HEK293 (cell line): Measurements from ENCODE around the gene SMS.

ENCODE experiments used
- CTCF ChIA-PET: fragments of 350-600 bp; formaldehyde crosslinking; extraction: SDS; loops from one replicate; lab custom pipeline; 2021; ENCODE audit warnings: antibody characterized with exemption; lab: Yijun Ruan, JAX
- POLR2A ChIA-PET: fragments of 300-600 bp; formaldehyde crosslinking; extraction: SDS; loops from one replicate; lab custom pipeline; 2020; ENCODE audit warnings: antibody characterized with exemption, inconsistent platforms; lab: Yijun Ruan, JAX
- H3K27ac ChIP-seq: fragments of 200-500 bp; sonication (Bioruptor generic); 2 replicates; pipeline ENCODE4 v1.5.1; 2014; ENCODE audit warnings: low read depth, low read length, control low read depth, inconsistent platforms; ENCODE audit errors: extremely low read depth
- H3K36me3 ChIP-seq, 2 experiments: fragments of 200-500 bp in 1 of 2; sonication (Bioruptor generic) in 1 of 2; 1 replicate in 1 of 2; 2 replicates in 1 of 2; pipeline ENCODE4 v1.5.1; 2014 to 2017; ENCODE audit warnings: inconsistent platforms in 2 of 2, low read length in 2 of 2; ENCODE audit not compliant: control insufficient read depth in 2 of 2, insufficient read depth in 1 of 2
- H3K4me1 ChIP-seq: fragments of 200-500 bp; sonication (Bioruptor generic); 2 replicates; pipeline ENCODE4 v1.5.1; 2014; ENCODE audit warnings: mild to moderate bottlenecking, low read length, inconsistent platforms; ENCODE audit not compliant: control insufficient read depth, insufficient read depth
- H3K4me3 ChIP-seq: 2 replicates; pipeline ENCODE4 v1.5.1; 2011; ENCODE audit warnings: low read depth, mild to moderate bottlenecking, control low read depth, low read length, moderate library complexity
- H3K9me3 ChIP-seq: fragments of 200-500 bp; sonication (Bioruptor generic); 2 replicates; pipeline ENCODE4 v1.5.1; 2014; ENCODE audit warnings: low read depth, low read length, inconsistent platforms; ENCODE audit not compliant: control insufficient read depth, insufficient read depth
- GLIS1 ChIP-seq: fragments of 450-650 bp; formaldehyde crosslinking; IDR thresholded peaks from 2 replicates; pipeline ENCODE4 v1.5.1; 2016; ENCODE audit warnings: missing biosample characterization, missing genetic modification characterization
- IKZF3 ChIP-seq: fragments of 450-650 bp; IDR thresholded peaks from 2 replicates; pipeline ENCODE4 v1.5.0; 2018; ENCODE audit warnings: missing biosample characterization, mild to moderate bottlenecking, missing genetic modification characterization, moderate library complexity
- OSR2 ChIP-seq: fragments of 450-650 bp; formaldehyde crosslinking; IDR thresholded peaks from 2 replicates; pipeline ENCODE4 v1.5.1; 2016; ENCODE audit warnings: missing biosample characterization, missing genetic modification characterization
- SCRT1 ChIP-seq: fragments of 450-650 bp; formaldehyde crosslinking; IDR thresholded peaks from 2 replicates; pipeline ENCODE4 v1.5.1; 2016; ENCODE audit warnings: missing biosample characterization, missing genetic modification characterization, borderline replicate concordance
- TCF7L2 ChIP-seq: IDR thresholded peaks from 2 replicates; pipeline ENCODE4 v1.6.1; 2011; ENCODE audit warnings: low read depth, mild to moderate bottlenecking, inconsistent platforms, low read length, moderate library complexity, borderline replicate concordance
- ZBTB20 ChIP-seq: fragments of 450-650 bp; formaldehyde crosslinking; IDR thresholded peaks from 2 replicates; pipeline ENCODE4 v1.5.1; 2016; ENCODE audit warnings: missing biosample characterization, missing genetic modification characterization
- ZBTB7A ChIP-seq: fragments of 450-650 bp; formaldehyde crosslinking; IDR thresholded peaks from 2 replicates; pipeline ENCODE4 v1.5.1; 2016; ENCODE audit warnings: low read depth, missing biosample characterization, missing genetic modification characterization
- ZNF133 ChIP-seq: fragments of 450-650 bp; formaldehyde crosslinking; IDR thresholded peaks from 2 replicates; pipeline ENCODE4 v1.5.1; 2016; ENCODE audit warnings: missing biosample characterization, missing genetic modification characterization
- ZNF184 ChIP-seq: fragments of 450-650 bp; IDR thresholded peaks from 2 replicates; pipeline ENCODE4 v1.5.1; 2018; ENCODE audit warnings: missing biosample characterization, mild to moderate bottlenecking, missing genetic modification characterization
- ZNF2 ChIP-seq: fragments of 450-650 bp; formaldehyde crosslinking; IDR thresholded peaks from 2 replicates; pipeline ENCODE4 v1.5.1; 2016; ENCODE audit warnings: missing biosample characterization, missing genetic modification characterization
- ZNF223 ChIP-seq: fragments of 450-650 bp; formaldehyde crosslinking; IDR thresholded peaks from 2 replicates; pipeline ENCODE4 v1.5.1; 2016; ENCODE audit warnings: missing biosample characterization, missing genetic modification characterization
- ZNF292 ChIP-seq: fragments of 450-650 bp; formaldehyde crosslinking; IDR thresholded peaks from 2 replicates; pipeline ENCODE4 v1.5.1; 2016; ENCODE audit warnings: low read depth, missing biosample characterization, missing genetic modification characterization, borderline replicate concordance
- ZNF366 ChIP-seq: fragments of 450-650 bp; formaldehyde crosslinking; conservative IDR thresholded peaks from 2 replicates; pipeline ENCODE4 v1.5.1; 2016; ENCODE audit warnings: missing biosample characterization, missing genetic modification characterization
- ZNF558 ChIP-seq: fragments of 450-650 bp; formaldehyde crosslinking; IDR thresholded peaks from 2 replicates; pipeline ENCODE4 v1.5.1; 2016; ENCODE audit warnings: missing biosample characterization, missing genetic modification characterization
- ZNF629 ChIP-seq: fragments of 450-650 bp; formaldehyde crosslinking; IDR thresholded peaks from 2 replicates; pipeline ENCODE4 v1.5.1; 2017; ENCODE audit warnings: missing biosample characterization, missing genetic modification characterization
- ZNF747 ChIP-seq: fragments of 450-650 bp; formaldehyde crosslinking; IDR thresholded peaks from 2 replicates; pipeline ENCODE4 v1.5.1; 2016; ENCODE audit warnings: missing biosample characterization, missing genetic modification characterization
- ZNF843 ChIP-seq: fragments of 450-650 bp; formaldehyde crosslinking; IDR thresholded peaks from 2 replicates; pipeline ENCODE4 v1.5.1; 2016; ENCODE audit warnings: missing biosample characterization, missing genetic modification characterization
- TF ChIP-seq, protein P1 (sequence below): fragments of 450-650 bp; formaldehyde crosslinking; IDR thresholded peaks from 2 replicates; pipeline ENCODE4 v1.5.1; 2017; ENCODE audit warnings: missing biosample characterization, missing genetic modification characterization
- TF ChIP-seq, protein P2 (sequence below): fragments of 450-650 bp; formaldehyde crosslinking; IDR thresholded peaks from 2 replicates; pipeline ENCODE4 v1.5.1; 2016; ENCODE audit warnings: missing biosample characterization, missing genetic modification characterization
- TF ChIP-seq, protein P3 (sequence below): fragments of 450-650 bp; formaldehyde crosslinking; conservative IDR thresholded peaks from 2 replicates; pipeline ENCODE4 v1.5.1; 2016; ENCODE audit warnings: low read depth, missing biosample characterization, missing genetic modification characterization
- TF ChIP-seq, protein P4 (sequence below): fragments of 450-650 bp; formaldehyde crosslinking; IDR thresholded peaks from 2 replicates; pipeline ENCODE4 v1.5.1; 2016; ENCODE audit warnings: missing biosample characterization, missing genetic modification characterization

The SMS gene

DNA sequence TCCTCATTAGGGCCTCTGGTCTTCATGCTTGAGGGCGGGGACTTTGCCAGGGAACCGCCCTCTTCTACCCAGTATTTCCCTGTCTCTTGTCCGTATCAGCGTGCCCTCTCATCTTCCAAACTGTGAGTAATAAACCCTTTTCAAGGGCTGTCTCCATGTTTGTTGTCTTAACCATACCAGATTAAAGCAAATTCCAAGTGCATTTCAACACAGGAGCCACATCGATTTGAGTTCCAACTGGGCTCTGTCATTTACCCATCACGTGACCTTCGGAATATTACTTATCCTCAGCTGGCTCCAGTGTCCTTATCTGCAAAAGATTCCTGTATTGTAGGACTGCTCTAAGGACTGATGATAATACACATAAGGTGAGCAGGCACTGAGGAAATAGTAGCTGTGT lies 85.2 kb downstream of the SMS start:
- Histone ChIP-seq H3K36me3 (no peaks in the 10 kb centered on the region), H3K27ac (no peak overlapping the region), H3K4me1 (no peaks in the 10 kb centered on the region), H3K4me3 (no peak overlapping the region), H3K9me3 (no peaks in the 10 kb centered on the region)
- CTCF ChIA-PET, result no interaction called here
- TF ChIP-seq ZNF223 (no peak), ZNF558 (no peak), TCF7L2 (peak; percentile 28; the same call in 1 of the 2 replicates), ZBTB20 (tag by site-specific recombination) (no peak)
- TF ChIP-seq, protein P1, sequence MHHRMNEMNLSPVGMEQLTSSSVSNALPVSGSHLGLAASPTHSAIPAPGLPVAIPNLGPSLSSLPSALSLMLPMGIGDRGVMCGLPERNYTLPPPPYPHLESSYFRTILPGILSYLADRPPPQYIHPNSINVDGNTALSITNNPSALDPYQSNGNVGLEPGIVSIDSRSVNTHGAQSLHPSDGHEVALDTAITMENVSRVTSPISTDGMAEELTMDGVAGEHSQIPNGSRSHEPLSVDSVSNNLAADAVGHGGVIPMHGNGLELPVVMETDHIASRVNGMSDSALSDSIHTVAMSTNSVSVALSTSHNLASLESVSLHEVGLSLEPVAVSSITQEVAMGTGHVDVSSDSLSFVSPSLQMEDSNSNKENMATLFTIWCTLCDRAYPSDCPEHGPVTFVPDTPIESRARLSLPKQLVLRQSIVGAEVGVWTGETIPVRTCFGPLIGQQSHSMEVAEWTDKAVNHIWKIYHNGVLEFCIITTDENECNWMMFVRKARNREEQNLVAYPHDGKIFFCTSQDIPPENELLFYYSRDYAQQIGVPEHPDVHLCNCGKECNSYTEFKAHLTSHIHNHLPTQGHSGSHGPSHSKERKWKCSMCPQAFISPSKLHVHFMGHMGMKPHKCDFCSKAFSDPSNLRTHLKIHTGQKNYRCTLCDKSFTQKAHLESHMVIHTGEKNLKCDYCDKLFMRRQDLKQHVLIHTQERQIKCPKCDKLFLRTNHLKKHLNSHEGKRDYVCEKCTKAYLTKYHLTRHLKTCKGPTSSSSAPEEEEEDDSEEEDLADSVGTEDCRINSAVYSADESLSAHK, result no peak
- TF ChIP-seq, all 188 proteins: peak for 1
- POLR2A ChIA-PET, result no interaction called here

DNA sequence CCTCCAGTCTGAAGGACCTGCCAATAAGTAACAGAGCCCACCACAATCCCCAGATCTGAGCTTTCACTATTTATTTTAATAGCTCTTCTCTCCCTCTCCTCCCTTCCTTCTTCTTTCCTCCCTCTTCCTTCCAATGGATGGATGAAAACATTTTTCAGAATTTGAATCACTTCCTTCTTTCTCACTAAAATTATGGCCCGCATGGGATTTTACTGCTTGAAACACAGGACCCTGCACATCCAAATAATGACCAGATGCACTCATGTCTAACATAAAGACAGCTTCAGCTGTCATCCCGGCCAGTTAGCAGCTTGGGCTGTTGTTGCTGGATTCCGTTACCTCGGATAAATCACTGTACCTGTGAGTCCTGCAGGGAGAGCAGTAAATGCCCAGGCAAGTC lies 86.2 kb downstream of the SMS start:
- Histone ChIP-seq H3K27ac (no peak overlapping the region), H3K4me3 (no peak overlapping the region), H3K36me3 (no peaks in the 10 kb centered on the region), H3K9me3 (no peaks in the 10 kb centered on the region), H3K4me1 (no peaks in the 10 kb centered on the region)
- ChIA-PET CTCF (no interaction called here), POLR2A (no interaction called here)
- TF ChIP-seq GLIS1 (tag by site-specific recombination) (no peak), ZBTB7A (tag by site-specific recombination) (no peak), ZNF366 (tag by site-specific recombination) (no peak), ZNF292 (no peak), ZNF747 (no peak), SCRT1 (tag by site-specific recombination) (no peak), ZNF133 (tag by site-specific recombination) (no peak), ZNF2 (tag by site-specific recombination) (no peak), IKZF3 (tag by site-specific recombination) (no peak), ZNF629 (tag by site-specific recombination) (no peak), ZNF184 (tag by site-specific recombination) (no peak), OSR2 (tag by site-specific recombination) (no peak), ZNF843 (tag by site-specific recombination) (no peak)
- TF ChIP-seq, protein P2, sequence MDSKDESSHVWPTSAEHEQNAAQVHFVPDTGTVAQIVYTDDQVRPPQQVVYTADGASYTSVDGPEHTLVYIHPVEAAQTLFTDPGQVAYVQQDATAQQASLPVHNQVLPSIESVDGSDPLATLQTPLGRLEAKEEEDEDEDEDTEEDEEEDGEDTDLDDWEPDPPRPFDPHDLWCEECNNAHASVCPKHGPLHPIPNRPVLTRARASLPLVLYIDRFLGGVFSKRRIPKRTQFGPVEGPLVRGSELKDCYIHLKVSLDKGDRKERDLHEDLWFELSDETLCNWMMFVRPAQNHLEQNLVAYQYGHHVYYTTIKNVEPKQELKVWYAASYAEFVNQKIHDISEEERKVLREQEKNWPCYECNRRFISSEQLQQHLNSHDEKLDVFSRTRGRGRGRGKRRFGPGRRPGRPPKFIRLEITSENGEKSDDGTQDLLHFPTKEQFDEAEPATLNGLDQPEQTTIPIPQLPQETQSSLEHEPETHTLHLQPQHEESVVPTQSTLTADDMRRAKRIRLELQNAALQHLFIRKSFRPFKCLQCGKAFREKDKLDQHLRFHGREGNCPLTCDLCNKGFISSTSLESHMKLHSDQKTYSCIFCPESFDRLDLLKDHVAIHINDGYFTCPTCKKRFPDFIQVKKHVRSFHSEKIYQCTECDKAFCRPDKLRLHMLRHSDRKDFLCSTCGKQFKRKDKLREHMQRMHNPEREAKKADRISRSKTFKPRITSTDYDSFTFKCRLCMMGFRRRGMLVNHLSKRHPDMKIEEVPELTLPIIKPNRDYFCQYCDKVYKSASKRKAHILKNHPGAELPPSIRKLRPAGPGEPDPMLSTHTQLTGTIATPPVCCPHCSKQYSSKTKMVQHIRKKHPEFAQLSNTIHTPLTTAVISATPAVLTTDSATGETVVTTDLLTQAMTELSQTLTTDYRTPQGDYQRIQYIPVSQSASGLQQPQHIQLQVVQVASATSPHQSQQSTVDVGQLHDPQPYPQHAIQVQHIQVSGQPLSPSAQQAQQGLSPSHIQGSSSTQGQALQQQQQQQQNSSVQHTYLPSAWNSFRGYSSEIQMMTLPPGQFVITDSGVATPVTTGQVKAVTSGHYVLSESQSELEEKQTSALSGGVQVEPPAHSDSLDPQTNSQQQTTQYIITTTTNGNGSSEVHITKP (tag by site-specific recombination), result no peak
- TF ChIP-seq, protein P3, sequence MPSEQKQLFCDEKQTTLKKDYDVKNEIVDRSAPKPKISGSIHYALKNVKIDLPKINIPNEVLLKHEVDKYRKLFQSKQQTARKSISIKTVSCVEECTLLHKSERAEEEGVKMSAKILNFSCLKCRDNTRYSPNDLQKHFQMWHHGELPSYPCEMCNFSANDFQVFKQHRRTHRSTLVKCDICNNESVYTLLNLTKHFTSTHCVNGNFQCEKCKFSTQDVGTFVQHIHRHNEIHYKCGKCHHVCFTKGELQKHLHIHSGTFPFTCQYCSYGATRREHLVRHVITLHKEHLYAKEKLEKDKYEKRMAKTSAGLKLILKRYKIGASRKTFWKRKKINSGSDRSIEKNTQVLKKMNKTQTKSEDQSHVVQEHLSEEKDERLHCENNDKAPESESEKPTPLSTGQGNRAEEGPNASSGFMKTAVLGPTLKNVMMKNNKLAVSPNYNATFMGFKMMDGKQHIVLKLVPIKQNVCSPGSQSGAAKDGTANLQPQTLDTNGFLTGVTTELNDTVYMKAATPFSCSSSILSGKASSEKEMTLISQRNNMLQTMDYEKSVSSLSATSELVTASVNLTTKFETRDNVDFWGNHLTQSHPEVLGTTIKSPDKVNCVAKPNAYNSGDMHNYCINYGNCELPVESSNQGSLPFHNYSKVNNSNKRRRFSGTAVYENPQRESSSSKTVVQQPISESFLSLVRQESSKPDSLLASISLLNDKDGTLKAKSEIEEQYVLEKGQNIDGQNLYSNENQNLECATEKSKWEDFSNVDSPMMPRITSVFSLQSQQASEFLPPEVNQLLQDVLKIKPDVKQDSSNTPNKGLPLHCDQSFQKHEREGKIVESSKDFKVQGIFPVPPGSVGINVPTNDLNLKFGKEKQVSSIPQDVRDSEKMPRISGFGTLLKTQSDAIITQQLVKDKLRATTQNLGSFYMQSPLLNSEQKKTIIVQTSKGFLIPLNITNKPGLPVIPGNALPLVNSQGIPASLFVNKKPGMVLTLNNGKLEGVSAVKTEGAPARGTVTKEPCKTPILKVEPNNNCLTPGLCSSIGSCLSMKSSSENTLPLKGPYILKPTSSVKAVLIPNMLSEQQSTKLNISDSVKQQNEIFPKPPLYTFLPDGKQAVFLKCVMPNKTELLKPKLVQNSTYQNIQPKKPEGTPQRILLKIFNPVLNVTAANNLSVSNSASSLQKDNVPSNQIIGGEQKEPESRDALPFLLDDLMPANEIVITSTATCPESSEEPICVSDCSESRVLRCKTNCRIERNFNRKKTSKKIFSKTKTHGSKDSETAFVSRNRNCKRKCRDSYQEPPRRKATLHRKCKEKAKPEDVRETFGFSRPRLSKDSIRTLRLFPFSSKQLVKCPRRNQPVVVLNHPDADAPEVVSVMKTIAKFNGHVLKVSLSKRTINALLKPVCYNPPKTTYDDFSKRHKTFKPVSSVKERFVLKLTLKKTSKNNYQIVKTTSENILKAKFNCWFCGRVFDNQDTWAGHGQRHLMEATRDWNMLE, result no peak
- TF ChIP-seq, protein P4, sequence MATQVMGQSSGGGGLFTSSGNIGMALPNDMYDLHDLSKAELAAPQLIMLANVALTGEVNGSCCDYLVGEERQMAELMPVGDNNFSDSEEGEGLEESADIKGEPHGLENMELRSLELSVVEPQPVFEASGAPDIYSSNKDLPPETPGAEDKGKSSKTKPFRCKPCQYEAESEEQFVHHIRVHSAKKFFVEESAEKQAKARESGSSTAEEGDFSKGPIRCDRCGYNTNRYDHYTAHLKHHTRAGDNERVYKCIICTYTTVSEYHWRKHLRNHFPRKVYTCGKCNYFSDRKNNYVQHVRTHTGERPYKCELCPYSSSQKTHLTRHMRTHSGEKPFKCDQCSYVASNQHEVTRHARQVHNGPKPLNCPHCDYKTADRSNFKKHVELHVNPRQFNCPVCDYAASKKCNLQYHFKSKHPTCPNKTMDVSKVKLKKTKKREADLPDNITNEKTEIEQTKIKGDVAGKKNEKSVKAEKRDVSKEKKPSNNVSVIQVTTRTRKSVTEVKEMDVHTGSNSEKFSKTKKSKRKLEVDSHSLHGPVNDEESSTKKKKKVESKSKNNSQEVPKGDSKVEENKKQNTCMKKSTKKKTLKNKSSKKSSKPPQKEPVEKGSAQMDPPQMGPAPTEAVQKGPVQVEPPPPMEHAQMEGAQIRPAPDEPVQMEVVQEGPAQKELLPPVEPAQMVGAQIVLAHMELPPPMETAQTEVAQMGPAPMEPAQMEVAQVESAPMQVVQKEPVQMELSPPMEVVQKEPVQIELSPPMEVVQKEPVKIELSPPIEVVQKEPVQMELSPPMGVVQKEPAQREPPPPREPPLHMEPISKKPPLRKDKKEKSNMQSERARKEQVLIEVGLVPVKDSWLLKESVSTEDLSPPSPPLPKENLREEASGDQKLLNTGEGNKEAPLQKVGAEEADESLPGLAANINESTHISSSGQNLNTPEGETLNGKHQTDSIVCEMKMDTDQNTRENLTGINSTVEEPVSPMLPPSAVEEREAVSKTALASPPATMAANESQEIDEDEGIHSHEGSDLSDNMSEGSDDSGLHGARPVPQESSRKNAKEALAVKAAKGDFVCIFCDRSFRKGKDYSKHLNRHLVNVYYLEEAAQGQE (tag by site-specific recombination), result no peak
